Lower leg skin (tissue), 3 donors: ENCODE data around the gene C6orf62.
"Not testable (repeated sequence)": the region's sequence is repeated elsewhere in the genome, so short reads cannot be mapped to it uniquely, and the experiment has no call there.

Experiments used
- POLR2A ChIP-seq, 2 donors: fragments of 450-650 bp; IDR thresholded peaks; one replicate each; pipeline ENCODE4 v1.6.1; 2016 to 2017; ENCODE audit warnings: antibody characterized with exemption in 2 of 2, mild to moderate bottlenecking in 1 of 2, moderate library complexity in 1 of 2
- TF ChIP-seq, protein P1 (sequence below), 3 donors: fragments of 450-650 bp; IDR thresholded peaks; one replicate each; pipeline ENCODE4 v1.5.1; 2016; ENCODE audit warnings: antibody characterized with exemption in 3 of 3, mild to moderate bottlenecking in 3 of 3, moderate library complexity in 2 of 3

GRCh38 chr6:24765968-24766367, 47.0 kb upstream of the C6orf62 start:
- not testable (repeated sequence) for TF ChIP-seq POLR2A (IDR thresholded peaks at IDR 0.05)
- TF ChIP-seq, protein P1, sequence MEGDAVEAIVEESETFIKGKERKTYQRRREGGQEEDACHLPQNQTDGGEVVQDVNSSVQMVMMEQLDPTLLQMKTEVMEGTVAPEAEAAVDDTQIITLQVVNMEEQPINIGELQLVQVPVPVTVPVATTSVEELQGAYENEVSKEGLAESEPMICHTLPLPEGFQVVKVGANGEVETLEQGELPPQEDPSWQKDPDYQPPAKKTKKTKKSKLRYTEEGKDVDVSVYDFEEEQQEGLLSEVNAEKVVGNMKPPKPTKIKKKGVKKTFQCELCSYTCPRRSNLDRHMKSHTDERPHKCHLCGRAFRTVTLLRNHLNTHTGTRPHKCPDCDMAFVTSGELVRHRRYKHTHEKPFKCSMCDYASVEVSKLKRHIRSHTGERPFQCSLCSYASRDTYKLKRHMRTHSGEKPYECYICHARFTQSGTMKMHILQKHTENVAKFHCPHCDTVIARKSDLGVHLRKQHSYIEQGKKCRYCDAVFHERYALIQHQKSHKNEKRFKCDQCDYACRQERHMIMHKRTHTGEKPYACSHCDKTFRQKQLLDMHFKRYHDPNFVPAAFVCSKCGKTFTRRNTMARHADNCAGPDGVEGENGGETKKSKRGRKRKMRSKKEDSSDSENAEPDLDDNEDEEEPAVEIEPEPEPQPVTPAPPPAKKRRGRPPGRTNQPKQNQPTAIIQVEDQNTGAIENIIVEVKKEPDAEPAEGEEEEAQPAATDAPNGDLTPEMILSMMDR (IDR thresholded peaks at IDR 0.05): not testable (repeated sequence)
